Ectodermal cell (in vitro differentiated cells): ENCODE data around the gene TRIP6.

Experiments
- H3K27ac ChIP-seq: 2 replicates; pipeline ENCODE4 v1.7.0; 2013; ENCODE audit warnings: mild to moderate bottlenecking, low read depth, low read length; ENCODE audit not compliant: insufficient read depth, poor library complexity, severe bottlenecking
- H3K27me3 ChIP-seq: 2 replicates; pipeline ENCODE4 v1.7.0; 2013; ENCODE audit warnings: mild to moderate bottlenecking, low read length; ENCODE audit not compliant: insufficient read depth, control insufficient read depth, poor library complexity, severe bottlenecking
- H3K36me3 ChIP-seq: one replicate; pipeline ENCODE4 v1.7.0; 2013; ENCODE audit warnings: low read length; ENCODE audit not compliant: control insufficient read depth, insufficient read depth
- H3K4me1 ChIP-seq: one replicate; pipeline ENCODE4 v1.7.0; 2013; ENCODE audit warnings: low read length; ENCODE audit not compliant: control insufficient read depth, insufficient read depth
- H3K4me3 ChIP-seq: 2 replicates; pipeline ENCODE4 v1.7.0; 2013; ENCODE audit warnings: low read depth, low read length, control low read depth; ENCODE audit not compliant: insufficient read depth
- H3K9me3 ChIP-seq: 2 replicates; pipeline ENCODE4 v1.7.0; 2013; ENCODE audit warnings: mild to moderate bottlenecking, low read length, moderate library complexity; ENCODE audit not compliant: control insufficient read depth
- WGBS, 2 experiments: methylation state at CpG; one replicate each; pipeline ENCODE4 v1.1.7; 2013; ENCODE audit warnings: missing lambda C conversion rate in 2 of 2; 5-methylcytosine and 5-hydroxymethylcytosine counted together

The TRIP6 gene

GRCh38 chr7:100884736-100885439 lies 17.7 kb downstream of the TRIP6 start:
- peaks cover 61% of the 10 kb centered on the region for H3K36me3 ChIP-seq
- no peaks in the 10 kb centered on the region for H3K9me3 ChIP-seq
- H3K27ac ChIP-seq, result no peak overlapping the region
- H3K27me3 ChIP-seq, result no peaks in the 10 kb centered on the region
- 95 to 97% methylated on average over 26 to 27 of the region's 29 CpGs for WGBS, 2 experiments
- H3K4me1 ChIP-seq, result peaks cover 6% of the 10 kb centered on the region
- no peak overlapping the region for H3K4me3 ChIP-seq

GRCh38 chr7:100885440-100886141 lies 18.4 kb downstream of the TRIP6 start:
- Histone ChIP-seq H3K9me3 (no peaks in the 10 kb centered on the region), H3K27ac (no peak overlapping the region), H3K4me1 (peaks cover 6% of the 10 kb centered on the region), H3K36me3 (peaks cover 60% of the 10 kb centered on the region), H3K27me3 (no peaks in the 10 kb centered on the region), H3K4me3 (no peak overlapping the region)
- WGBS, 2 experiments, result 94 to 95% methylated on average over 22 of the region's 22 CpGs

GRCh38 chr7:100886142-100886935 lies 19.2 kb downstream of the TRIP6 start:
- WGBS, 2 experiments, result 94 to 95% methylated on average over 27 of the region's 27 CpGs
- Histone ChIP-seq H3K4me3 (no peak overlapping the region), H3K9me3 (no peaks in the 10 kb centered on the region), H3K36me3 (peaks cover 54% of the 10 kb centered on the region), H3K27me3 (no peaks in the 10 kb centered on the region), H3K27ac (no peak overlapping the region), H3K4me1 (peaks cover 6% of the 10 kb centered on the region)

GRCh38 chr7:100886936-100887515 lies 19.8 kb downstream of the TRIP6 start:
- Histone ChIP-seq H3K36me3 (peaks cover 48% of the 10 kb centered on the region), H3K4me1 (peaks cover 6% of the 10 kb centered on the region), H3K27ac (no peak overlapping the region), H3K4me3 (no peak overlapping the region), H3K9me3 (no peaks in the 10 kb centered on the region), H3K27me3 (no peaks in the 10 kb centered on the region)
- WGBS, 2 experiments, result 93 to 95% methylated on average over 25 of the region's 25 CpGs

GRCh38 chr7:100887516-100888290 lies 20.5 kb downstream of the TRIP6 start:
- no peaks in the 10 kb centered on the region for H3K9me3 ChIP-seq
- H3K36me3 ChIP-seq, result peaks cover 41% of the 10 kb centered on the region
- no peak overlapping the region for H3K4me3 ChIP-seq
- H3K27ac ChIP-seq, result no peak overlapping the region
- H3K27me3 ChIP-seq, result no peaks in the 10 kb centered on the region
- 89 to 92% methylated on average over 20 to 21 of the region's 21 CpGs for WGBS, 2 experiments
- peaks cover 6% of the 10 kb centered on the region for H3K4me1 ChIP-seq

GRCh38 chr7:100888291-100888987 lies 21.3 kb downstream of the TRIP6 start:
- Histone ChIP-seq H3K4me3 (peak overlapping the region; percentile 60), H3K27me3 (no peaks in the 10 kb centered on the region), H3K4me1 (peaks cover 6% of the 10 kb centered on the region), H3K9me3 (no peaks in the 10 kb centered on the region), H3K27ac (no peak overlapping the region), H3K36me3 (peaks cover 34% of the 10 kb centered on the region)
- WGBS, 2 experiments, result 85 to 86% methylated on average over 18 of the region's 18 CpGs

- Histone ChIP-seq H3K27me3 (peaks cover under 1% of the 10 kb centered on the region), H3K9me3 (no peaks in the 10 kb centered on the region), H3K4me1 (peaks cover 13% of the 10 kb centered on the region), H3K4me3 (peak within 1 kb of the TSS; percentile 60), H3K27ac (peak within 1 kb of the TSS; percentile 90), H3K36me3 (peaks cover 29% of the 10 kb centered on the region)
- WGBS, 2 experiments, result 4 to 6% methylated on average over 68 to 70 of the region's 73 CpGs
Measured at GRCh38 chr7:100888988-100889750, 22.0 kb downstream of the TRIP6 start, which contains the start of gene UFSP1. TSS of gene UFSP1 (minus strand) at chr7:100889715. CDS start at chr7:100889271, 444 bp downstream.

GRCh38 chr7:100890653-100891567 lies 23.7 kb downstream of the TRIP6 start:
- 39 to 47% methylated on average over 43 of the region's 43 CpGs for WGBS, 2 experiments
- H3K27ac ChIP-seq, result peak overlapping the region; percentile 90
- no peaks in the 10 kb centered on the region for H3K9me3 ChIP-seq
- peaks cover 14% of the 10 kb centered on the region for H3K36me3 ChIP-seq
- H3K27me3 ChIP-seq, result peaks cover 14% of the 10 kb centered on the region
- H3K4me3 ChIP-seq, result peak overlapping the region; percentile 57
- peaks cover 22% of the 10 kb centered on the region for H3K4me1 ChIP-seq
